Jurkat, Clone E6-1 (cell line): ENCODE measurements around the gene HIVEP3.
A peak's percentile ranks its signal among the peaks of the same experiment; 100 is the strongest.

Experiments
- DNase-seq: peaks from one replicate; pipeline ENCODE4 v3.0.0-alpha.2; 2011; ENCODE audit warnings: low read depth, low spot score
- H3K4me3 ChIP-seq: 2 replicates; pipeline ENCODE4 v1.5.1; 2011; ENCODE audit warnings: mild to moderate bottlenecking, low read length, control low read depth, moderate library complexity

HIVEP3 gene

DNA sequence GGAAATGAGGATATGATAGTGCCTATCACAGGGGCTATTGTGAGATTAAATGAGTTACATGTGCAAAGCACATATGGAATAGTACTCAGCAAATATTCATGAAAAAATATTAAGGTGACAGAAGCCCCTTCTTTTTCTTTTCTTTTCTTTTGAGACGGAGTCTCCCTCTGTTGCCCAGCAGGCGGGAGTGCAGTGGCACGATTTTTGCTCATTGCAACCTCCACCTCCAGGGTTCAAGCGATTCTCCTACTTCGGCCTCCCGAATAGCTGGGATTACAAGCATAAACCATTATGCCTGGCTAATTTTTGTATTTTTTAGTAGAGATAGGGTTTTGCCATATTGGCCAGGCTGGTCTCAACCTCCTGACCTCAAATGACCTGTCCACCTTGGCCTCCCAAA is 139.4 kb downstream of the HIVEP3 start:
- DNase-seq = no peak

DNA sequence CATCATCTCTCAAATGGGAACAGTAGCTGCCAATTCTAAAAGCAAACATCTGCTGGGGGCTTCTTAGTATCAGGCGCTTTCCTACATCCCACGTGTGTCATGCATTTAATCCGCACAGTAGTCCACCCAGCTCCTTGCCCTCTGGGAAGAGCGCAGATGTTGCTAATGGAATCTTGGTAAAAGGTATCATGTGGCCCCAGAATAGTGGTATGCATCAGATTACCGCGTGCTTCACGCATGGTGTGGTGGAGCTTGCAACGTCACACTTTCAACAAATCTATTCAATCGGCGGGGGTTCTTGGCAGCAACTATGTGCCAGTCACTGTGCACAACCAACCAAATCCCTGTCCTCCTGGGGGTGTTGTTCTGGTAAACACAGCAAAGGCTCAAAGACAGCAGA is 141.0 kb downstream of the HIVEP3 start:
- H3K4me3 ChIP-seq = no peak overlapping the region
- no peak for DNase-seq

More for the DNA sequence above, 139.4 kb downstream of the HIVEP3 start:
- no peak overlapping the region for H3K4me3 ChIP-seq

DNA sequence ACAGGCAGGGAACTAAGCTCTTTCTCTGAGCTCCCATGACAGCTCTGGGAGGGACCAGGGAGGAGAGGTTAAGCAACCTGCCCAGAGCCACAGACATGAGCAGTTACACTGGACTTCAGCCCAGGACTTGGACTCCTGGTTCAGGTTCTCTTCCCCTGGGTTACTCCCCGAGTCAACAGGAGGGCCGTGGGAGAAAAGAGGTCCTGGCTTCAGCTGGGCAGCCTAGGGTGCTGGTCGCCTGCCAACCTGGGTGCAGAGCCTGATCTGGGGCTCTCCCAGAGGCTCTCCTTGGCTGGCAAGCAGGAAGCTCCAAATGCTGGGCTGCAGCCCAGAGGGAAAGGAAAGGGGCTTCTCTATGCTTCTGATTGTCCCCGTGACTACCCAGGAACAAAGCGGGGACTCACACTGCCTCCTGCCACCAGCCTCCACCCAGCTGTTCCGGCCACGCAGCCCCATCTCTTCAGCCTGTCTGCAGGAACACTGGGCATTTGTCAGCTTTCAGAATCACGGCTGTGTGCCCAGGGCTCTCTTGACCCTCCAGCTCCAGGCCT is 141.8 kb downstream of the HIVEP3 start:
- DNase-seq = no peak
- no peak overlapping the region for H3K4me3 ChIP-seq

DNA sequence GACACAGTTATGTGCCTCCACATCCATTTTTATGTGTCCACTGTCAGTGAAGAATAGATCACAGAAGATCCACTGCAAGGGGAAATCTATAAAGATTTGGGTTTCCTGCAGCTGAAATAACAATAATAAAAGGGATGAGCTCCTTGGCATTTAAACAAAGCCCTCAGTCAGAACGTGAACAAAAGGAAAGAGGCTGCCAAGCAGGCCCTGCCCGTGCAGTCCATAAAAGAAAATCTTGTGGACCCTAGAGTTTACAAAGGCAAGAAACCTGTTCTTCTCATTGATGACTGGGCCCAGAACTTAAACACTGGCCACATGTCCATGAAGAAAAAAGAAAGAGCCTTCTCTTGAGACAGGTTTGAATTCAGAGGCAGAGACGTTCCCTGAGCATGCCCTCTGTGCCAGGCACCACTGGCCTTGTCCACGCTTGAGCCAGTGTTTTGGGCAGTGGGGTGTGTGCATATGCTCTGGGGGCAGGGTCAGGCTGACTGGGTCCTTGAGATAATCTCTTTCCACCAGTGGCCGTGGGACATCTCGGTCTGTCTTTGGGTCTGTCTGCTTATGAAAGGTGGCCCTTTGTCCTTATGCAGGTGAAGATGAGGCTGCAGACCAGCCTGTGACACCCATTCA is 142.7 kb downstream of the HIVEP3 start:
- H3K4me3 ChIP-seq = no peak overlapping the region
- DNase-seq = no peak

DNA sequence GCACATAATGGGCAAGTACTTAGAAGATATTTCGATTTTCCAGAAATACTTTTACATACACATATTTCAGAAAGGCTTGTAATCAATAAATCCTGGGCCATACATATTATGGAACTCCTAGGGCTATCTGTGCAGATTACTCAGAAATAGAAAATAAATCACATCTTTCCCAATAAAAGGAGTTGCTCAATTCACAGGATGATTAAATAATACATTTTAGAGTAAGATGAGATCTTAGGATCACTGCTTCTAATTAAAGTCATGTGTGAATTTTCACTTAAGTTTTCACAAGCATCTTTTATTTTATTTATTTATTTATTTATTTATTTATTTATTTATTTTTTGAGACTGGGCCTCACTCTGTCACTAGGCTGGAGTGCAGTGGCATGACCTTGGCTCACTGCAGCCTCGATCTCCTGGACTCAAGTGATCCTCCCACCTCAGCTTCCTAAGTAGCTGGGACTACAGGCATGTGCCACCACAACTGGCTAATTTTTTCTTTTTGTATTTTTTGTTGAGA is 144.2 kb downstream of the HIVEP3 start:
- no peak overlapping the region for H3K4me3 ChIP-seq
- DNase-seq = no peak

DNA sequence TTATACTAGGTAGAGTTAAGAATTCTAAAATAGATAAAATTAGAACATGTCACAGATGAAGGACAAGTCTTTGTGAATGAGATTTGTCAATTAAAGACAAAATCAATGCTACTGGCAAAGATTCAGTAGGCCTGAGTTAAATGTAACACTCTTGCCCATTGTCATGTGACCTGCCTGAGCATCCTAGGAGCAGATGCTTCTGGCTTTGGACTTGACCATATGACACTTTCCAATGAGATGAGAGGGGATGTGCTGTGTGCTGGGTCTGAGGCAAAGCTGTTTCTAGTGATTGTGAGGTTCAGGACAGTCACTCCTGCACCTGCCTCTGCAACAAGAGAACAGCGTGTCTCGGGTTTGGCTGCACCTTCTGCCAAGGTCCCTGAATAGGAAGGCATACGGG is 144.9 kb downstream of the HIVEP3 start:
- no peak for DNase-seq
- no peak overlapping the region for H3K4me3 ChIP-seq

DNA sequence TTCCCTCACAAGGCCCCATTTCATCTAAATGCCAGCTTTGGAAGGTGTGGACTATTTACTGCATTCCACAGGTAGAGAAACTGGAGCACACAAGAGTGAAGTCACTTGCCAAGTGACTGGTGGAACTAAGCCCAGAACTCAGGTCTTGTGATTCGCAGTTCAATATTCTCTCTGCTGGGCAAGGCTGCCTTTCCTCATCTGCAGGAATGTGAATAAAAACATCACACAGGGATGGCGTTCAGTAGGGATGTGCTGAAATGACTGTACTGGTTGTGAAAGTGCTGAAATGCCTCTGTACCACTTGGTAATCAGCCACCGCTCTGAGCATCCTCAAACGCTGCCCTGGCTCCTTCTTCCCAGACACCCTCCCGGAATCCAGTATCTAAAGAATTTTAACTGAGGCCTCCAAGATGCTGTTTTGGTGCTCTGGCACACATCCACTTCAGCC is 145.6 kb downstream of the HIVEP3 start:
- no peak for DNase-seq

DNA sequence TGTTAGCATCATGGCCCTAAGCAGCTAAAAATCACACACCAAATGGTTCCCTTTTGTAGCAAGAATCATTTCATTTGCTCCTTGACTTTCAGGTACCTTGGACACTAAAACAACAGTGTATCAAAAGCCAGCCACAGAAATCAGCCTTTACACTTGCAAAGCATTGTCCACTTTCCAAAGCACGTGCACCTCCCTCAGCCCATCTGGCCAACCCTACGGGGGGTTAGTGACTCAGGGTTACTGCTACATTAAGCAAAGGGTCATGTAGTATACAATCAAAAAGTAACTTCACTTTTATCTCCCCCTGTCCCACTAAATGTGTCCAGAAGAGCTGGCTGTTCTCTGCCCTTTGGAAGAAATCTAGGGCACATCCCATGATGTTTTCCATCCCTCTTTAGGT is 149.7 kb downstream of the HIVEP3 start:
- DNase-seq = no peak
- H3K4me3 ChIP-seq = no peak overlapping the region

More for the DNA sequence above, 145.6 kb downstream of the HIVEP3 start:
- H3K4me3 ChIP-seq = no peak overlapping the region

DNA sequence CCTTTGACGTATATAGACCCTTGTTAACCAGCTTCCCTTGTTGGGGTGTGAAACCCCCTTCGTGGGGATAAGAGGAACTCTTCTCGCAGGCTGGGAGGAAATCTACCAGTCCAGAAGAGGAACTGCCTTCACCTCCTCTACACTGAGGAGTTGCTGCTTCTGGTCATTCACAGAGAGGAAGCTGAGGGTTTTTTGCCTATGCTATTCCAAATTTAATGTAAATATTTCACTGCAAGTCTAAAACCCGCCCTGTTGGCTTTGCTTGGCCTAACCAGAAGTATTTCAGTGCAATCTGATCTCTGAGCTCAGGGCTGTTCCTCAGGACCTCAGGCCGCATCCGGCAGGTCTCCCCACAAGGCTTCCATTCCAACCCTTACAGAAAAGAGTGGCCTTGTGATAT is 150.1 kb downstream of the HIVEP3 start:
- no peak overlapping the region for H3K4me3 ChIP-seq
- no peak for DNase-seq

DNA sequence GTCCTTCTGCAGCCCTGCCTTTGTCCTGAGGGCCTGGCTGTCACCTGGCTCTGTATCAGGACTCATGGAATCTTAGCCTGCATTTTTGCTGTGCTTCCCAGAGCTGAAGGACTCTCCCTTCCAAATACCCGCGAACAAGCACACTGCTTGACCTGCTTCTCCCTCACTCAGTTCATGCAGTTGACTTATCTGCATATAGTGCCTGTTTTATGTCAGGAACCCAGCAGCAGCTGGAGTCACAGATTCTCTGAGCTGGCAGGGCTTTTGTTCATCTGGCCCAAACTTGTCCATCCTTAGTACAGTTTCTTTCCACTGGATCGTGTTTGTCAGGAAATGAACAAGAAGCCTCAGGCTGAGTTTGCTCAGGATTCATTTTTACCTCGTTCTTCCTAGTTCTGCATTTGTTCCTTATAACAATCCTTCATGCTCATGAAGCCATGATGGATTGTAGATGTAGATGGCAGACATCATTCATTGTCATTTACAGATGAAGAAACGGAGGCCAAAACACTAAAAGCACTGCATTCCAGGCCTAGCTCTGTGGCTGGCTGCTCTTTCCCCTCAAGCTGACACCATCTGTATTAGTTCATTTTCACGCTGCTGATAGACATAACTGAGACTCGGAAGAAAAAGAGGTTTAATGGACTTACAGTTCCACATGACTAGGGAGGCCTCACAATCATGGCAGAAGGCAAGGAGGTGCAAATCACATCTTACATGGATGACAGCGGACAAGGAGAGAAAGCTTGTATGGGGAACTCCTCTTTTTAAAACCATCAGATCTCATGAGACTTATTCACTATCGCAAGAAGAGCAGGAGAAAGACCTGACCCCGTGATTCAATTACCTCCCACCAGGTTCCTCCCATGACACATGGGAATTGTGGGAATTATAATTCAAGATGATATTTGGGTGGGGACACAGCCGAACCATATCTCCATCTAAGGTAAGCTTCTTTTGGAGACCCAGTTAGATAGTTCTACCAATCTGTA is 150.9 kb downstream of the HIVEP3 start:
- H3K4me3 ChIP-seq = no peak overlapping the region
- no peak for DNase-seq

DNA sequence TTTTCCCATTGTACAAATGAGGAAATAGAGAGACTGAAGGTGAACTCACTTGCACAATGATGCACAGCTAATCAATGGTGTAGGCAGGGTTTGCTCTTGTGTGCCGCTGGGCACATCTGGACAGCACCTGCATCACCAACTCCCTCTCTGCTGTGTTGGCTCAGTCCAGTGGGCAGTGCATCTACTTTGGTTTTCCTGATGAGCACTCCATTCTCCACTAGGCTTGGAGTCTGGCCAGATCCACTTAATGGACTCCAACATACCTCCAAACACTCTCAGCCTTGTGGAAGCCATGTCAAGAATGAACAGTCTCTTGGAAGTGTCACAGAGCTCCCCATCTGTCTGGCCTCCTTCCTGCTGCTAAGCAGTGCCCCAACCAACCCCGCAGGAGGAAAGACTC is 152.2 kb downstream of the HIVEP3 start:
- no peak overlapping the region for H3K4me3 ChIP-seq
- DNase-seq = no peak

DNA sequence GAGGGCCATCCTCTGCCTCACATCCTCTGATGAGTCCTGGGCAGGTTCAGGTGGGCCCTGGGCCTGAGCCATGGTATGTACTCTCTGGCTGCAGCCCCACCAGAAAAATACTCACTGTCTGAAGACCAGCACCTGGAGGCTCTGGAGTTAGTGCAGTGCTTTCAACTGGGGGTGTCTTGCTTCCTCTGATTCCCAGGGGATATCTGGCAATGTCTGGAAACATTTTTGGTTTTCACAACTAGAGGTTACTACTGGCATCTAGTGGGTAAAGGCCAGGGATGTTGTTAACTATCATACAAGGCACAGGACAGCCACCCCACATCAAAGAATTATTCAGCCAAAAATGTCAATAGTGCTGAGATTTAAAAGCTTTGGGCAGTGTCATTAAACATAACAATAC is 152.7 kb downstream of the HIVEP3 start:
- DNase-seq = no peak
- no peak overlapping the region for H3K4me3 ChIP-seq

DNA sequence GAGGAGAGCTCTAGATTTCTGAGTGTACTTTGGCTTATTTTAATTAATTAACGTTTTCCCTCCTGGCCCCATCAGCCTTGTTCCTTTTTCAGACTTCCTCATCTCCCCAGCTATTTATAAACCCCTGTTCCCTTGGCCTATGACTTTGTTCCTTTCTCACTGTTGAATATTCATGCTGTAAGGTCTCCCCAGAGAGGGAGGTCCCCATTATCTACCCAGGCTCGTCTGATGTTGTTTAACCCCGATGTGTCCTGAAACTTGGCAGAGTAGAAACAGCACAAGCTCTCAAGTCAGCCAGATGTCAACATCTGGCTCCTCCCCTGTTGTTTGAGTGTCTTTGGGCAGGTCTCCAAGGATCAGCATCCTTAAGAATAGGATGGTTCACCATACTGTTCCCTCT is 153.6 kb downstream of the HIVEP3 start:
- DNase-seq = no peak
- H3K4me3 ChIP-seq = no peak overlapping the region

DNA sequence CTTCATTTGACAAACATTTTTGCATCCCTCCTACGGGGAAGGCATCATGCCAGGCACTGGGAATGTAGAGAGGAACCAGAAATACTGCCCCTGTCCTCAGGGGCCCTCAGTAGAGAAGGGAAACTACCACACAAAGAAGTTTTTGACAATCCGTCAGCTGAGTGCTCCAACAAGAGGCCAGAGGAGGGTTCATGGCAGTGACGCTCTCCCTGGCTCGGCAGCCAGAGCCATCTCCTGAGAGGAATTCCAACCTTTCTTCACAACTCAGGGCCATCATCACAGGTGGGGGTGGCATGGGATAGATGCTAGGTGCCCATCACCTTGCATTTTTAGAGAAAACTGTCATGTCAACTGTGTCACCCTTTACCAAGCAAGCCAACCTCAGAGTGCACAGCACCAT is 154.1 kb downstream of the HIVEP3 start:
- no peak overlapping the region for H3K4me3 ChIP-seq
- no peak for DNase-seq

DNA sequence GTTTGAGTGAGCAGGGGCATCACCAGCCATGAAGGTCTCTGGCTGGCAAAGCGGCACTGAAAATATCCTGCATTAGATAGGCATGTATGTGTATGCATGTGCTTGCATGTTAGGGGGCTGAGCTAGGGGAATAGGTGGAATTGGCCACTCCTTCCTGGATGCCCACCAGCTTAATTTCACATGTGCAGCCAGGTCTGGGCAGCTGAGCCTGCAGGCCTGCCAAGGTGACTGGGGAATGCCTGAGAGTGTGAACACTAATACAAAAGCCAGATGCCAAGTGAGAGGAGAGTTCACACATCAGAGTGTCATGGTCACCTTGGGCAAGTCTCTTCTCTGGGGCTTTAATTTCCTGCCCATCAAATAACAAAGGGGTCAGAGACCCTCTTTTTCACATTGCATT is 155.9 kb downstream of the HIVEP3 start:
- H3K4me3 ChIP-seq = no peak overlapping the region
- DNase-seq = no peak

DNA sequence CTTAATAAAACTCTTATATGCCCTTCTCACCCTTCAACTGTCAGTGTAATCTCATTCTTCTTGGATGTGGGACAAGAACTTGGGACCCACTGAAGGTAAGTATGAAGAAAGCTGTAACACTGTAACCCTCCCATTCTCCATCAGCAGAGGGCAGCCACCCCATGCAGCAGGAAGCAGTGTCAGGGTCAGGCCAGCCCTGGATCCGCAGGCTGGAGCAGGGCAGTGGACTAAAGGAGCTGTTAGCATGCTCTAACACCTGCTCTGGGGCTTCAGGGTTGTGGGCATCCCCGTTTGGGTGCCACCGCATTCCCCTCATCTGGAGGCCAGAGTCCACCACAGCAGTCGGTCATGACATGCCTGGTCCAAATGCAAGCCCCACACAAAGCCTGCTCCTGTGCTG is 156.5 kb downstream of the HIVEP3 start:
- DNase-seq = no peak
- no peak overlapping the region for H3K4me3 ChIP-seq

DNA sequence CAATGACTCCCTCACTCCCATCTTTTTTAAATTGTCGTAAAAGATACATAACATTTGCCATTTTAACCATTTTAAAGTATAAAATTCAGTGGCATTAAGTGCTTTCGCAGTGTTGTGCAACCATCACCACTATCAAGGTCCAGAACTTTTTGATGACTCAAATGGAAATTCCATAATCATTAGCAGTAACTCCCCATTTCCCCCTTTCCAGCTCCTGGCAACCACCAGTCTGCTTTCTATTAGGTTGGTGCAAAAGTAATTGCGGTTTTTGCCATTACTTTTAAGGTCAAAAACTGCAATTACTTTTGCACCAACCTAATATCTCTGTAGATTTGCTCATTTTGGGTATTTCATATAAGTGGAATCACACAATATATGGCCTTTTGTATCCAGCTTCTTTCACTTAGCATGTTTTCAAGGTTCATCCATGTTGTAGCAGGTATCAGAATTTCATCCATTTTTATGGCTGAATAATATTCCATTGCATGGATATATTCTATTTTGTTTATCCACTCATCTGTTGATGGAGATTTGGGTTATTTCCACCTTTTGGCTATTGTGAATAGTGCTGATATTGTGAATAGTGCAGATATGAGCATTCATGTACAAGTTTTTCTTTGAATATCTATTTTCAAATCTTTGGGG is 159.7 kb downstream of the HIVEP3 start:
- no peak for DNase-seq
- H3K4me3 ChIP-seq = no peak overlapping the region

DNA sequence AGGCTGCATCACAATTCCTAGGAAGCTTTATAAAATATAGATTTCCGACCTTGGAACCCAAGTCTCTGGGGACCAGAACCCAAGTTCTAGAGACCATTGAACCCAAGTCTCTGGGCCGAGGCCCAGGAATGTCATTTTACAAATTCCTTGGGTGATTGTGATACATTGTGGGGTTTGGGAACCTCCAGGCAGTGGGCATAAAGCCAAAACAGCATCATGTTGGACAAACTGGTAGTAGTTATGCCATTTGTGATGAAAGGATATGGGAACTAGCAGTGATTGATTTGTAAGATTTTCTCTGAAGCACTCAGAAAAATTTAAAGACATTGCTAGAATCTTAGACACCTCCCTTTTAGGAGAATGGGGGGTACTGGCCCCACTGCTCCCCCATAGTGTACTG is 160.2 kb downstream of the HIVEP3 start:
- no peak for DNase-seq
- H3K4me3 ChIP-seq = no peak overlapping the region

DNA sequence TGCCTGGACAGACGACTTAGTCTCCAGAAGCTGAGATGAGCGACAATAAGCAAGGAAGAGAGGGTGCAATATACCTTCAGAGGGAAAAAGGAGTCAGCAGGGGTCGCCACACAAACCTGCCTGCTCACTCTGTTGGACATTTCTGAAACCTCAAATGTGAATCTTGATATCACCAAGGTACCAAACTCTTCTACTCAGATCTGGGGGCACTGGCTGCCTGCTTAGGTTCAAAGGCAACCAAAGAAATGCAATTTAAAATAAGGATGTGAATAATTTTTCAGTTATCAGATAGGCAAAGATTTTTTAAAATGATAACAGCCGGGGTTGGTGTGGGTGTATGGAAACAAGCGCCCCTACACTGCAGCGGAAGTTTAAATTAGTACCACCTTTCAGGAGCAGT is 164.2 kb downstream of the HIVEP3 start:
- H3K4me3 ChIP-seq = peak overlapping the region; percentile 20
- DNase-seq = peak; percentile 73
